Measurements from ENCODE around the gene SLC25A22.
A peak's percentile ranks its signal among the peaks of the same experiment; 100 is the strongest.

The SLC25A22 gene

GRCh38 chr11:798093-798713 lies at the start of gene SLC25A22:
TSS of gene SLC25A22 (minus strand) at chr11:798281. CDS start at chr11:795006, 3,275 bp downstream.
- DNase-seq: peak; percentile 79
- in situ Hi-C loops (cut with MboI; ENCODE audit: low pct_unique_long_range_greater_than_20kb, low sequenced_read_pairs): no loop called here

DNA sequence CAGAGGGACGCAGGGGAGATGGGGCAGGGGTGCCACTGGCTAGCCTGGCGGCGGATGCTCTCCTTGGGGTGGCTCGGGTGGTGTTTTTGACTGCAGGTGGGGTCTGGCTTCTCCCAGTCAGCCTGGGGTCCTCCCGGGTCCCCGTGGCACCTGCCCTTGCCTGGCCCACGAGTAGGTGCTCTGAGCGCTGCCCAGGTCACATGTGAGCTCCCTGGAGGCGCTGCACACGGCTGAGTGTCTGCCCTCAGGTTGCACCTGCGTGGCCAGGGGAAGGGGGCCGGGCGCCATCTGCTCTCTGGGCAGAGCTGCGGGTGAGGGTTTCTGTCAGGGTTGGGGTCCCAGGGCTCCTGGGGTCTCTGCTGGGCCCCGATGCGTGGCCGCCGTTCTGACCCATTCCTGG lies 49.8 kb upstream of the SLC25A22 start:
- in situ Hi-C loops (cut with MboI; ENCODE audit: low pct_unique_long_range_greater_than_20kb, low sequenced_read_pairs): no loop called here
- DNase-seq: no peak

GRCh38 chr11:846496-847098 lies 48.5 kb upstream of the SLC25A22 start:
- DNase-seq: no peak
- in situ Hi-C loops (cut with MboI; ENCODE audit: low pct_unique_long_range_greater_than_20kb, low sequenced_read_pairs): no loop called here

- in situ Hi-C loops (cut with MboI; ENCODE audit: low pct_unique_long_range_greater_than_20kb, low sequenced_read_pairs): no loop called here
- no peak for DNase-seq
Observed at GRCh38 chr11:845872-846495, 47.9 kb upstream of the SLC25A22 start.

- DNase-seq: peak; percentile 82
- in situ Hi-C loops (cut with MboI; ENCODE audit: low pct_unique_long_range_greater_than_20kb, low sequenced_read_pairs): no loop called here
Observed at GRCh38 chr11:844693-845644, 46.9 kb upstream of the SLC25A22 start.

DNA sequence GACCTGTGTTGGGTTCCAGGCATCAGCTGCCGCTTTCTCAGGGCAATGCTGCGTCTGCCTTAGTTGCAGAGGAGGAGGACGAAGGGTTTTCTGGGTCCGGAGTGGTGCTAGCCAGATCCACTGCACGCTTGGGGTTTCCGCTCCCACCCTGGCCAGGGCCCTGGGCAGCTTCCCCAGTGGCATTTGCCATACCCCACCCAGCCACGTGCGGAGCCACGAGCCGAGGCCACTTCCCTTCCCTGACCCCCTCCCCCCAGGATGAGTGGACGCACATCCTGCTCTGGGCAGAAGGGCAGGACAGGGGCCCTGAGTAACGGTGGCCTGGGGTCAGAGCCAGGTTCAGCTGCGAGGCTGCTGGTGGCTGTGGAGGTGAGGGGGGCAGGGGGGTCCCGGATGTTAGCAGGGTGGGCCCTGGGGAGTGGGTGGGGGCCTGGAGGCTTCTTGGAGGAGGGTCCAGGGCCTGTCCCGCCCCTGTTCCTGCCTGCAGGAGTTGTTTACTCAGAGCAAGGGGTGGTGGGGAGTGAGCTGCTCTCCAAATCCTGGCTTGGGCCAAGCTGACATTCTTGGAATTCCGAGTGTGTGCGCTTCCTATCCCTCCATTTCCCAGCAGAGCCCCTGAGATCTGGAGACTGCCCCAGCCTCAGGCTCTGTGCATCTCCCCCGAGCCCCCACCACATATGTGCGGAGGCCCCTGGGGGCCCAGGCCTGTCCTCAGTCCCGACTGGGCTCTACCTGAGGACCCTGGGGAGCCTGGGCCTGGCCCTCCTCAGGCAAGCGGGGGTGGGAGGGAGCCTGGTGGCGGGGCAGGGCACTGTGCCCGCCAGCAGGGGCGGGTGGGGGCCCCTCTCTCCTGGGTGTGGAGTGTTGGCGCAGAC lies 46.0 kb upstream of the SLC25A22 start:
- no peak for DNase-seq
- in situ Hi-C loops (cut with MboI; ENCODE audit: low pct_unique_long_range_greater_than_20kb, low sequenced_read_pairs): no loop called here

- in situ Hi-C loops (cut with MboI; ENCODE audit: low pct_unique_long_range_greater_than_20kb, low sequenced_read_pairs): no loop called here
- DNase-seq: no peak
Observed at GRCh38 chr11:843086-843734, 45.1 kb upstream of the SLC25A22 start.

DNA sequence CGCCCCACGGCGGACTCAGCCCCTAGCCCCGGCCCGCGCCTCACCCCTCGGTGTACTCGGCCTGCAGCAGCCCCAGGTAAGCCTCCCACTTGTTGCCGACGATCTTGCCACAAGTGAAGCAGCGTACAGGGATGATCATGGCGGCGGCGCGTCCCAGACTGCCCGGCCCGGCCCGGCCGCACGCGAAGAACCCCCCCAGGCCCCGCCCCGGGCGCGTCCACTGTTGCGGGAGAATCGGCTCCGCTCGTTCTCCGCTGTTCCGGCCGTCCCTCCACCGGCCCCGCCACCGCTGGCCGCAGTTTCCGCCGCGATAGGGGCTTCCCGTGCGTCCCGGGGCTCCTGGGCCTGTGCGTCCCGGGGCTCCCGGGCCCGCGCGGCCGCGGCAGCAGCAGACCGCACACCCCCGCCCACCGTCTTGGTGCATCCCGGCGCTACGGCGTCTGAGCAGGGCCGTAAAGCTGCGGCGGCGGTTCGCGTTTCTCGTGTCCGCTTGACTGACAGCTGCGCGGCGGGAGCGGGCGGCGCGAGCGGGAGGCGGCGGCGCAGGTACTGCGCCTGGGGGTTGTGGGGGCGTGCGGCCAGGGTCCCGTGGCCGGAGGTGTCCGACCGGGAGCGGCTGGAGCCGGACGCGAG lies 44.4 kb upstream of the SLC25A22 start, which contains the start of the genes POLR2L and TSPAN4:
POLR2L (minus strand) TSS at position 160 of the 633 bp plus-strand sequence; CDS start at position 139, 21 bp downstream.
TSPAN4 (plus strand) TSS at position 483 of the 633 bp plus-strand sequence. CDS start 7,453 bp downstream, outside the sequence.
- in situ Hi-C loops (cut with MboI; ENCODE audit: low pct_unique_long_range_greater_than_20kb, low sequenced_read_pairs): no loop called here
- DNase-seq: peak; percentile 83

DNA sequence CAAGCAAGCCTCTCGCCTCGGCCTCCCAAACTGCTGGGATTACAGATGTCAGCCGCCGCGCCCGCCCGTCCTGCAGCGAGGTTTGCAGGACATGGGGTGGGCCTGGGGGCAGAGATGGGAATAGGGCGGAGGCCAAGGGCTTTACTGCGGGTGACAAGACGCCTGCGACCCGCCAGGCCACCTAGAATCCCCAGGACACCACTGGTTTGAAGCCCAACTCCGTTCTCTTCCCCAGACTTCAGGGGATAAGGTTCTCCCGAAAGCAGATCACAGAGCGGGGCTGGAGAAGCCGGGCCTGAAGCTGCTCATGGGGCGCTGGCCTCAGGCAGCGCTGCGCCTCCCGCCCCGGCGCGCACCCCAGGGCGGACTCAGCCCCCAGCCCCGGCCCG lies 43.9 kb upstream of the SLC25A22 start:
- in situ Hi-C loops (cut with MboI; ENCODE audit: low pct_unique_long_range_greater_than_20kb, low sequenced_read_pairs): no loop called here
- no peak for DNase-seq

DNA sequence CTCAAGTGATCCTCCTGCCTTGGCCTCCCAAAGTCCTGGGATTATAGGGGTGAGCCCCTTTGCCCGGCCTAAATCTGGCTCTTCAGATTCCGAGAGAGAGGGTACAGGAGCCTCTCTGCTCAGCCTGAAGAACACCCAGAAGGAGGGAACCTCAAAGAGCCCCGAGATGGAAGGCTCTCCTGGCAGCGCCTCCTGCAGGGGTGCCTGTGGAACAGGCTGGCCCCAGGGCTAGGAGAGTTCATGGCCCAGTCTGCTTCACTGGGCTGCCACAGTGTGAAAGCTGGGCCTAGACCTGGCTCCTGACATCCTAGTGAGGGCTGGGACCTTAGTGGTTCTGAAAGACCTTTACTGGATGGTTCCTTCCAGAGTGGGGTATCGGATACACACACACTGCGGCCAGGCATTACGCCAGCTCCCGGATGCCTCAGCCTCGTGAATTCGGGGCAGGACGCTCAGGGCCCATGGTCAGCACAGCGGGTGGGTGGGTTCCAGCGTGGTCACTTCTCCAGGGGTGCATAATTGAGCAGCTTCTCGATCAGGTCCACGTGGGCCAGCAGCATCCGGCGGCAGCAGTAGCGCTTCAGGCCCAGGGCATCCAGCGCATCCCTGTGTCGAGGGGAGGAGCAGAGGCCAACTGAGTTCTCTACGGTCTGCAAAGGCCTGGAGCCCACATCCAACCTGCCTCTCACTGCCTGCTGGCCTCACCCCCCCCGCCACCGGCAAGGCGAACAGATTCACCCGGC lies 42.0 kb upstream of the SLC25A22 start:
- in situ Hi-C loops (cut with MboI; ENCODE audit: low pct_unique_long_range_greater_than_20kb, low sequenced_read_pairs): no loop called here

DNA sequence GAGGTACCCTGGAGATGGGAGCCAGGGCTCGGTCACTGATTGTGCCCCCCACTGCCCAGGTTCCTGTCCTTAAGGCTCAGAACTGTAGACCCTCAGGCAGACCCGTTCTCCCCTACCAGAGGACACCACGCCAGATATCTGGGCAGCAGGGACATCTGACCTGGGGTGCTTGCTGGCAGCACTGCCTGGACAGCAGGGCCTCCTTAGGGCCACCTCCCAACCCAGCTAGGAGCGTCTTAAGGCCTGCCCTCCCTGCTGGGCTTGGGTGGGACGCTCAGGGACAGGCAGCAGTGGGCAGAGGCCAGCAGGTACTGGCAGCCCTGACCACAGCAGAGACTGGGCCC lies 41.2 kb upstream of the SLC25A22 start:
- no peak for DNase-seq
- in situ Hi-C loops (cut with MboI; ENCODE audit: low pct_unique_long_range_greater_than_20kb, low sequenced_read_pairs): no loop called here

More for the DNA sequence above, 42.0 kb upstream of the SLC25A22 start:
- no peak for DNase-seq

- in situ Hi-C loops (cut with MboI; ENCODE audit: low pct_unique_long_range_greater_than_20kb, low sequenced_read_pairs): no loop called here
- peak; percentile 47 for DNase-seq
Observed at GRCh38 chr11:838441-839279, 40.6 kb upstream of the SLC25A22 start.

GRCh38 chr11:837990-838307 lies 39.9 kb upstream of the SLC25A22 start:
- in situ Hi-C loops (cut with MboI; ENCODE audit: low pct_unique_long_range_greater_than_20kb, low sequenced_read_pairs): no loop called here
- DNase-seq: no peak

- in situ Hi-C loops (cut with MboI; ENCODE audit: low pct_unique_long_range_greater_than_20kb, low sequenced_read_pairs): no loop called here
- DNase-seq: no peak
Observed at GRCh38 chr11:837189-837989, 39.3 kb upstream of the SLC25A22 start.

GRCh38 chr11:836700-837099 lies 38.6 kb upstream of the SLC25A22 start:
- in situ Hi-C loops (cut with MboI; ENCODE audit: low pct_unique_long_range_greater_than_20kb, low sequenced_read_pairs): no loop called here
- DNase-seq: no peak

- DNase-seq: no peak
- in situ Hi-C loops (cut with MboI; ENCODE audit: low pct_unique_long_range_greater_than_20kb, low sequenced_read_pairs): no loop called here
Observed at GRCh38 chr11:836274-836673, 38.2 kb upstream of the SLC25A22 start.

Measured in KBM-7 (cell line).